BLaER1 treated with 17β-estradiol and CSF1 and Interleukin-3, amounts not matched to agents 10 nM and 100 nM (cell line): Measurements from ENCODE around the gene SH3PXD2B.
"Not testable (repeated sequence)": the region's sequence is repeated elsewhere in the genome, so short reads cannot be mapped to it uniquely, and the experiment has no call there.

Experiments
- H3K27ac ChIP-seq, 11 experiments: shearing (Covaris generic); formaldehyde crosslinking; 2 replicates each; pipeline ENCODE4 v1.8.1; 2022
- H3K27me3 ChIP-seq, 11 experiments: shearing (Covaris generic); formaldehyde crosslinking; 2 replicates each; pipeline ENCODE4 v1.8.1; 2022
- H3K36me3 ChIP-seq, 11 experiments: shearing (Covaris generic); formaldehyde crosslinking; 2 replicates each; pipeline ENCODE4 v1.8.1; 2022
- H3K4me1 ChIP-seq, 10 experiments: shearing (Covaris generic); formaldehyde crosslinking; 2 replicates each; pipeline ENCODE4 v1.8.1; 2022
- H3K4me2 ChIP-seq, 11 experiments: shearing (Covaris generic); formaldehyde crosslinking; 2 replicates each; pipeline ENCODE4 v1.8.1; 2022
- H3K4me3 ChIP-seq, 10 experiments: shearing (Covaris generic); formaldehyde crosslinking; 2 replicates each; pipeline ENCODE4 v1.8.1; 2022
- H3K9ac ChIP-seq, 11 experiments: shearing (Covaris generic); formaldehyde crosslinking; 2 replicates each; pipeline ENCODE4 v1.8.1; 2022
- H3K9me3 ChIP-seq, 11 experiments: shearing (Covaris generic); formaldehyde crosslinking; replicated peaks in 1 of 11; 2 replicates each; pipeline ENCODE4 v1.8.1; 2022
- H4K20me1 ChIP-seq, 11 experiments: shearing (Covaris generic); formaldehyde crosslinking; 2 replicates each; pipeline ENCODE4 v1.8.1; 2022
- Cebpa-rat ChIP-seq, 11 experiments: shearing (Covaris generic); IDR thresholded peaks; 2 replicates each; pipeline ENCODE4 v1.8.1; 2022

Gene SH3PXD2B

DNA sequence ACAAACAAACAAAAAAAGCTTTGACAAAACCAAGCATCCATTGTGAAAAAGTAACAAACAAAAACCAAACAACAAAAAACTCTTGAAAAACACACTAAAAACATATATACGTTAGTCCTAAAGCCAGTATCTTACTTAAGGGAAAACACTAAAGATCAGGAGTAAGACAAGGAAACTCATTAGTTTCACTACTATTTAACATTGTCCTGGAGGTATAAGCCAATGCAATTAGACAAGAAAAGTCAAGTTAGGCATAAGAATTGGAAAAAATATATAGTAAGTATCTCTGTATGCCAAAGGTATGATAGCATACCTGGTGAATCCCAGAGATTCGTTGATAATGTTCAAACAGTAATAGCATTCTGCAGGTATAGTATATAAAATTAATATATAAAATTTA, 148.9 kb downstream of the SH3PXD2B start:
- H3K27me3 ChIP-seq: no peaks in the 10 kb centered on the region
- H3K27ac ChIP-seq: no peak overlapping the region
- no peak overlapping the region for H3K4me3 ChIP-seq
- H4K20me1 ChIP-seq: no peaks in the 10 kb centered on the region
- H3K9me3 ChIP-seq: peaks cover 13 to 21% (median 18%) of the 10 kb centered on the region in 11 experiments
- H3K4me2 ChIP-seq: no peak overlapping the region
- no peak overlapping the region for H3K9ac ChIP-seq
- no peak for TF ChIP-seq Cebpa-rat (IDR thresholded peaks at IDR 0.05)
- no peaks in the 10 kb centered on the region for H3K36me3 ChIP-seq
- H3K4me1 ChIP-seq: no peaks in the 10 kb centered on the region

DNA sequence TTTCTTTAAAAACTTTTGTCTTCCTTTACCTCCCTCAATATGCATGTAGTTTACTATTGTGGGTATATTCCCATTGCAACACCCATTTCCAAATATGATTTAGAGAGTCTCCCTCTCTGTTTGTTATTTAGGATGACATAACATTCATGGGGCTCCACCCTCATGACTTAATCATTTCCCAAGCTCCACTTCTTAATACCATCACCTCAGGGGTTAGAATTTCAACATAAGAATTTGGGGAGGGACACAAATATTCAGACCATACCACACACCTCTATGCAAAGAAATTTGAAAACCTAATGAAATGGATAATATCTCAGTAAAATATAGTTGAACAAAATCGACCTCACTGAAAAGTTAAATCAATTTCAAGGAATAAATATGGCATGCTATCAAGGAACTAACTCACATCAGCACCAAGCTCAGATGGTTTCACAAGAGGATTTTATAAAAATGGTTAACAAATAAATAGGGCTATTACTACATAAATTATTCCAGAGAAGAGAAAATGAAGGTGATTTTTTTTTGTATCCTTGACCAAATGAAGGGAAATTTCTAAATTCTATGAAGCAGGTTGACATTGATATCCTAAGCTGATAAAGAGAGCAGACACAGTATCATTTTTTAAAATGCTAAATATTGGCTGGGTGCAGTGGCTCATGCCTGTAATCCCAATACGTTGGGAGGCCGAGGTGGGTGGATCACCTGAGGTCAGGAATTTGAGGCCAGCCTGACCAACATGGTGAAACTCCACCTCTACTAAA, 150.6 kb downstream of the SH3PXD2B start:
- no peaks in the 10 kb centered on the region for H3K4me1 ChIP-seq
- H3K4me2 ChIP-seq: no peak overlapping the region
- no peaks in the 10 kb centered on the region for H4K20me1 ChIP-seq
- H3K9ac ChIP-seq: no peak overlapping the region
- no peaks in the 10 kb centered on the region for H3K27me3 ChIP-seq
- no peak overlapping the region for H3K4me3 ChIP-seq
- no peak for TF ChIP-seq Cebpa-rat (IDR thresholded peaks at IDR 0.05)
- H3K36me3 ChIP-seq: no peaks in the 10 kb centered on the region
- H3K9me3 ChIP-seq: peaks cover 13 to 21% (median 18%) of the 10 kb centered on the region in 11 experiments
- no peak overlapping the region for H3K27ac ChIP-seq

DNA sequence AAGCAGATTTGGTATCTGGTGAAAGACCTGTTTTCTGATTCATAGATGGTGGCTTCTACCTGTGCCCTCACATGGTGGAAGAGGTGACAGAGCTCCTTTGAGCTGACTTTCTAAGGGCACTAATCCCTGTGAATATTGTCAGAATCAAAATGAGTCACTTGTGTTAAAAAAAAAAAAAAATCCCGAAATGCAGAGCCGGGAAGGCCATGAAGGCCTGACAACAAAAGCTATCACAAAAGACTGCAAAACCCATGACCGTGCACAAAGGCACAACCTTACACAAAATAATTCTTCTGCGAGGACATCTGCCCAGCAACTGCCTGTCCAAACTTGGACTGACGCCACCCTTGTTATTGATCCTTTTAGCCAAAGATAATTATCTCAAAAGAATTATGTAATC, 151.2 kb downstream of the SH3PXD2B start:
- Histone ChIP-seq H3K4me3 (no peak overlapping the region), H3K36me3 (no peaks in the 10 kb centered on the region), H3K9ac (no peak overlapping the region), H3K27me3 (no peaks in the 10 kb centered on the region), H3K4me1 (no peaks in the 10 kb centered on the region), H4K20me1 (no peaks in the 10 kb centered on the region), H3K9me3 (peaks cover 13 to 21% (median 18%) of the 10 kb centered on the region in 11 experiments), H3K27ac (no peak overlapping the region), H3K4me2 (no peak overlapping the region)
- no peak for TF ChIP-seq Cebpa-rat (IDR thresholded peaks at IDR 0.05)

DNA sequence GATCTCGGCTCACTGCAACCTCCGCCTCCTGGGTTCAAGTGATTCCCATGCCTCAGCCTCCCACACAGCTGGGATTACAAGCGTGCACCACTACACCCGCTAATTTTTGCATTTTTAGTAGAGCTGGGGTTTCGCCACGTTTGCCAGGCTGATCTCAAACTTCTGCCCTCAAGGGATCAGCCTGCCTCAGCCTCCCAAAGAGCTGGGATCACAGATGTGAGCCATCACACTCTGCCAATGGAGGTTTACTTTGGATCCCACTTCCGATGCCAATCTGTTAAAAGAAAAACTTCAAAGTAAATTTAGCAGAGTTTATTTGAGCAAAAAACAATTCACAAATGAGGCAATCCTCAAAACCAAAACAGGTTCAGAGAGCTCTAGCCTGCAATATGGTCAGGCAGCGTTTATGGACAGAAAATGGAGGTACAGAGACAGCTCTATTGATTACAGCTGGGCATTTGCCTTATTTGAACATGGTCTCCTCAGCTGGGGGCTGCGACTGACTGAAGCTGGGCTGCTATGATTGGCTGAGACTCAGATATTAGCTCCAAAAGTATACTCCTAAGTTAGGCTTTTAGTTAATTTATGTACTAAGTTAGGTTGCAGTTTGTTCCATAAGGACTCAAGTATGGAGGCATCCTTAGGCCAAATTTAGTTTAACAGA, 152.1 kb downstream of the SH3PXD2B start:
- no peaks in the 10 kb centered on the region for H3K27me3 ChIP-seq
- H4K20me1 ChIP-seq: no peaks in the 10 kb centered on the region
- H3K4me1 ChIP-seq: no peaks in the 10 kb centered on the region
- peaks cover 13 to 21% (median 18%) of the 10 kb centered on the region in 11 experiments for H3K9me3 ChIP-seq
- no peak overlapping the region for H3K9ac ChIP-seq
- no peak overlapping the region for H3K4me3 ChIP-seq
- H3K4me2 ChIP-seq: no peak overlapping the region
- H3K36me3 ChIP-seq: no peaks in the 10 kb centered on the region
- no peak overlapping the region for H3K27ac ChIP-seq
- no peak for TF ChIP-seq Cebpa-rat (IDR thresholded peaks at IDR 0.05)

DNA sequence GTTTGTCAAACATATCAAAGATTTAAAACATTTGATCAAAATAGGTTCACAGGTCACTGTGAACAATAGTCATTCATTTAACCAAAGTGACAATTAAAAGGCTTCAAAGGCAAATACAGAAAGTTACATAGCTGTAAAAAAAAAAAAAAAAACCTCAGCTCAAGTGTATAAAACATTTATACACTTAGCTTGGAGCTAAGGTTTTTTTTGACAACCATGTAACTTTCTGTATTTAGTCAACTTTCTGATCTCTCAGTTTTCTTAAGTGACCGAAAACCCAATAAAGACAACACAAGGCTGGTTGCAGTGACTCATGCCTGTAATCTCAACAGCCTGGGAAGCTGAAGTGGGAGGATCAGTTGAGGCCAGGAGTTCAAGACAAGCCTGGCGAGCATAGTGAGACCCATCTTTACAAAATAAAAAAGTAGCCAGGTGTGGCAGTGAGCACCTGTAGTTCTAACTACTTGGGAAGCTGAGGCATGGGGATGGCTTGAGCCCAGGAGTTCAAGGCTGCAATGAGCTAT, 154.3 kb downstream of the SH3PXD2B start:
- Histone ChIP-seq H3K4me1 (peaks cover 0 to 9% (median 0%) of the 10 kb centered on the region in 10 experiments; a peak in 4 of 20 replicates), H3K27me3 (no peaks in the 10 kb centered on the region), H3K27ac (no peak overlapping the region), H3K4me2 (no peak overlapping the region), H4K20me1 (no peaks in the 10 kb centered on the region), H3K4me3 (no peak overlapping the region), H3K9me3 (peaks cover 2 to 9% (median 4%) of the 10 kb centered on the region in 11 experiments), H3K36me3 (no peaks in the 10 kb centered on the region), H3K9ac (no peak overlapping the region)
- TF ChIP-seq Cebpa-rat (IDR thresholded peaks at IDR 0.05): no peak

DNA sequence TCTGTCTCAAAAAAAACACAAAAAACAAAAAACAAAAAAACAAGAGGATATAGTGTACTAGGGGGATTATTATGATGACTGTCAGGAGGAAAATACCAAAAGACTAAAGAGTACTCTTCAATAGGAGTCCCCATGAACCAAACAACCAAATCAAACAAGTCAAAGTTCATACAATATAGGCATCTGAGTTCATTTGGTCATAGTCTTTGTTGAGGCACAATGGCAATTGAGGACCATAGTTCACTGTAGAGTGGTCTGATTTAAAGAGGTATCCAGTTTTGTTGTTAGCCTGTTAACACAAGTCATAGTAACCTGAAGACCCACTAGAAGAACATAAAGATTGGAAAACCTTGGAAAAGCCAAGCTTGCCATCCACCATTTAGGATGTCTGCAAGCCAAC, 159.5 kb downstream of the SH3PXD2B start:
- Histone ChIP-seq H3K9me3 (peaks cover 0 to 4% (median 0%) of the 10 kb centered on the region in 11 experiments; a peak in 2 of 22 replicates), H3K4me1 (peaks cover 8 to 24% (median 18%) of the 10 kb centered on the region in 10 experiments), H3K36me3 (no peaks in the 10 kb centered on the region), H3K4me2 (peak overlapping the region in 1 of 11 experiments; percentile 31; a peak in 1 of 22 replicates), H3K27ac (no peak overlapping the region), H3K27me3 (no peaks in the 10 kb centered on the region), H3K9ac (no peak overlapping the region), H3K4me3 (no peak overlapping the region), H4K20me1 (no peaks in the 10 kb centered on the region)
- TF ChIP-seq Cebpa-rat (IDR thresholded peaks at IDR 0.05): no peak

DNA sequence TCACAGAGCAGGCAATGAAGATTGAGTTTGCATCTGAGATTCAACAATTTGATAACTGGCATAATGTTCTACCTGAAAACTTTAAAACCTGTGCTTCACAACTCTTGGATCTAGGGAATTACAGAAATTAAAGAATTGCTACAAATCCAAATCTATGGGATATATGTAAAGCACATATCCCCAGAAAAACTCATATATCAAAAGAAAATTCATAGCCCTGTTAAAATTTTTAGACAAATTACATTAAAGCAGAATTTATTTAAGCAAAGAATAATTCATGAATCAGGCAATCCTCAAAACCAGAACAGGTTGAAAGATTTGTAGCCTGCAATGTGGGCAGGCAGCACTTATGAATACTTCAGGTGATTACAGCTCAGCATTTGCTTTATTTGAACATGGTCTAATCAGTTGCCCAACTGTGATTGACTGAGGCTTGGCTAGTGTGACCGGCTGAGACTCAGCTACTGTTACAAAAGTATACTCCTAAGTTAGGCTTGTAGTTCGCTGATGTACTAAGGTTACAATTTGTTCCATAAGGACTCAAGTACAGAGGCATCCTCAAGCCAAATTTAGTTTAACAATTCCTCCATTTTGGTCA, 160.5 kb downstream of the SH3PXD2B start:
- no peaks in the 10 kb centered on the region for H3K27me3 ChIP-seq
- H3K4me3 ChIP-seq: no peak overlapping the region
- no peaks in the 10 kb centered on the region for H3K36me3 ChIP-seq
- no peak overlapping the region for H3K9ac ChIP-seq
- no peak overlapping the region for H3K4me2 ChIP-seq
- peaks cover 0 to 4% (median 0%) of the 10 kb centered on the region in 11 experiments; a peak in 2 of 22 replicates for H3K9me3 ChIP-seq
- peaks cover 8 to 24% (median 18%) of the 10 kb centered on the region in 10 experiments for H3K4me1 ChIP-seq
- no peaks in the 10 kb centered on the region for H4K20me1 ChIP-seq
- H3K27ac ChIP-seq: no peak overlapping the region
- no peak for TF ChIP-seq Cebpa-rat (IDR thresholded peaks at IDR 0.05)

DNA sequence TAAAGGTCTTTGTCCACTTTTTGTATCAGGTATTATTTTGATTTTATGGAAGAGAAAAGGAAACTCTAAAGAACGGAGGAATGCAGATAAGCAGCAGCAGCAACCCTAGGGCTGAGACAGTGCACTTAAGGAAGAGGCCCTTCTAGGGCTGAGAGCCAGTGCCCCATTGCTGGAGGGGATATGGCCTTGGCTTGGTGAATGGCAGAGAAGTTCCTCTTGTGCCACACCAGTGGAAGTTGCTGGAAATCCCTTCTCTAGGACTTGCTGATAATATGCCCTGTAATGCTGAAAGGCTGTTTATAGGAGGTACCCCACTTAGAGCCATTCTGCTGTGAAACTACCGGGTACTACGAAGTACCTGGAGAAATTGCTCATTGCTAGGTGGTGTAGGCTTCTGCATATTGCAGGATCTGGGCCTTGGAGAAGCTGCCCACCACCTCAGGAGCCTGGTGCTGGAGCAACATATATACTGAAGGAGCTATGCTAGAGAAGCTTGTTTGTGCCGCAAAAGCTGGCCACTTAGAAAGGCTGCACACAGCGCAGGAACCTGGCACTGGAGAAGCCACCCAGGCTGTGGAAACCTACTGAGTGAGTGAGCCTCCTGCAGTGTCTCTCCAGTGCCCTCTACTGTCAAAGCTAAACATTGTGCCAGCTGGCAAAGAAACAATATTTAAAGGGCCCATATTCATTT, 161.1 kb downstream of the SH3PXD2B start:
- Histone ChIP-seq H3K9me3 (peaks cover 0 to 4% (median 0%) of the 10 kb centered on the region in 11 experiments; a peak in 2 of 22 replicates), H3K4me1 (peaks cover 8 to 24% (median 18%) of the 10 kb centered on the region in 10 experiments), H3K4me2 (peak overlapping the region; percentile 3 to 75 (median 20); a peak in 12 of 22 replicates), H3K36me3 (no peaks in the 10 kb centered on the region), H3K27me3 (no peaks in the 10 kb centered on the region), H3K27ac (no peak overlapping the region), H3K4me3 (no peak overlapping the region), H3K9ac (no peak overlapping the region), H4K20me1 (no peaks in the 10 kb centered on the region)
- TF ChIP-seq Cebpa-rat (IDR thresholded peaks at IDR 0.05): no peak

DNA sequence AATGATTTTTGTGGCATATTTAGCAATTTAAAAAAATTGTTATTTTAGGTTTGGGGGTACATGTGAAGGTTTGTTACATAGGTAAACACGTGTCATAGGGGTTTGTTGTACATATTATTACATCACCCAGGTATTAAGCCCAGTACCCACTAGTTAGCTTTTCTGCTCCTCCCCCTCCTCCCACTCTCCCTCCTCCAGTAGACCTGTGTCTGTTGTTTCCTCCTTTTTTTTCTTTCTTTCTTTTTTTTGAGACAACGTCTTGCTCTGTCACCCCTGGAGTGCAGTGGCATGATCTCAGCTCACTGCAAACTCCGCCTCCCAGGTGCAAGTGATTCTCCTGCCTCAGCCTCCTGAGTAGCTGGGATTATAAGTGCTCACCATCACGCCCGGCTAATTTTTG, 162.5 kb downstream of the SH3PXD2B start:
- H3K9me3 ChIP-seq, H3K4me3 ChIP-seq, H3K27me3 ChIP-seq, H3K27ac ChIP-seq, H3K9ac ChIP-seq, H4K20me1 ChIP-seq, H3K36me3 ChIP-seq: not testable (repeated sequence)
- peak overlapping the region in 7 of 11 experiments; percentile 13 to 53 (median 43); a peak in 11 of 22 replicates for H3K4me2 ChIP-seq
- peaks cover 8 to 24% (median 18%) of the 10 kb centered on the region in 10 experiments for H3K4me1 ChIP-seq
